GM12864 (cell line): Measurements from ENCODE around the gene NOTCH1.

Experiments used
- DNase-seq: peaks from one replicate; pipeline ENCODE4 v3.0.0-alpha.2; 2011; ENCODE audit warnings: low read depth
- H3K4me3 ChIP-seq: 2 replicates; pipeline ENCODE4 v1.5.1; 2011; ENCODE audit warnings: mild to moderate bottlenecking, low read depth, low read length, control low read depth
- TF ChIP-seq, protein P1 (sequence below): IDR thresholded peaks from 2 replicates; pipeline ENCODE4 v1.5.1; 2011; ENCODE audit warnings: low read depth, mild to moderate bottlenecking, moderate library complexity, low read length, control low read depth, inconsistent platforms; ENCODE audit errors: missing control alignments

The NOTCH1 gene

DNA sequence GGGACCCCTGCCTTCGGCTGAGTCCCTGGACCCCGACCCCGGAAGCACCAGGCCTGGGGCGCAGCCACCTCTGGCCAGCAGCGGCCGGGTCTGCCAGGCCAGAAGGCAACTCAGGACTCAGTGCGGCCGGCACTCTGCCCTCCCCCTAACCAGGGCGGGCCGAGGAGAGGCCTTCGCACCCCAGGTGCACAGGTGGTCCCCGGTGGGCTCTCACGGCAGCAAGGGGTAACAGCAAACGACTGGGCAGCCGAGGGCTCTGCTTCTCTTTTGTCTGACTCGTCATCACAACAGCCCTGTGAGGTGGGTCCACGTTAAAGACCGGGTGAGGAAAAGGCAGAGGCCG is 20.7 kb upstream of the NOTCH1 start:
- TF ChIP-seq, protein P1, sequence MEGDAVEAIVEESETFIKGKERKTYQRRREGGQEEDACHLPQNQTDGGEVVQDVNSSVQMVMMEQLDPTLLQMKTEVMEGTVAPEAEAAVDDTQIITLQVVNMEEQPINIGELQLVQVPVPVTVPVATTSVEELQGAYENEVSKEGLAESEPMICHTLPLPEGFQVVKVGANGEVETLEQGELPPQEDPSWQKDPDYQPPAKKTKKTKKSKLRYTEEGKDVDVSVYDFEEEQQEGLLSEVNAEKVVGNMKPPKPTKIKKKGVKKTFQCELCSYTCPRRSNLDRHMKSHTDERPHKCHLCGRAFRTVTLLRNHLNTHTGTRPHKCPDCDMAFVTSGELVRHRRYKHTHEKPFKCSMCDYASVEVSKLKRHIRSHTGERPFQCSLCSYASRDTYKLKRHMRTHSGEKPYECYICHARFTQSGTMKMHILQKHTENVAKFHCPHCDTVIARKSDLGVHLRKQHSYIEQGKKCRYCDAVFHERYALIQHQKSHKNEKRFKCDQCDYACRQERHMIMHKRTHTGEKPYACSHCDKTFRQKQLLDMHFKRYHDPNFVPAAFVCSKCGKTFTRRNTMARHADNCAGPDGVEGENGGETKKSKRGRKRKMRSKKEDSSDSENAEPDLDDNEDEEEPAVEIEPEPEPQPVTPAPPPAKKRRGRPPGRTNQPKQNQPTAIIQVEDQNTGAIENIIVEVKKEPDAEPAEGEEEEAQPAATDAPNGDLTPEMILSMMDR, result no peak
- no peak for DNase-seq

DNA sequence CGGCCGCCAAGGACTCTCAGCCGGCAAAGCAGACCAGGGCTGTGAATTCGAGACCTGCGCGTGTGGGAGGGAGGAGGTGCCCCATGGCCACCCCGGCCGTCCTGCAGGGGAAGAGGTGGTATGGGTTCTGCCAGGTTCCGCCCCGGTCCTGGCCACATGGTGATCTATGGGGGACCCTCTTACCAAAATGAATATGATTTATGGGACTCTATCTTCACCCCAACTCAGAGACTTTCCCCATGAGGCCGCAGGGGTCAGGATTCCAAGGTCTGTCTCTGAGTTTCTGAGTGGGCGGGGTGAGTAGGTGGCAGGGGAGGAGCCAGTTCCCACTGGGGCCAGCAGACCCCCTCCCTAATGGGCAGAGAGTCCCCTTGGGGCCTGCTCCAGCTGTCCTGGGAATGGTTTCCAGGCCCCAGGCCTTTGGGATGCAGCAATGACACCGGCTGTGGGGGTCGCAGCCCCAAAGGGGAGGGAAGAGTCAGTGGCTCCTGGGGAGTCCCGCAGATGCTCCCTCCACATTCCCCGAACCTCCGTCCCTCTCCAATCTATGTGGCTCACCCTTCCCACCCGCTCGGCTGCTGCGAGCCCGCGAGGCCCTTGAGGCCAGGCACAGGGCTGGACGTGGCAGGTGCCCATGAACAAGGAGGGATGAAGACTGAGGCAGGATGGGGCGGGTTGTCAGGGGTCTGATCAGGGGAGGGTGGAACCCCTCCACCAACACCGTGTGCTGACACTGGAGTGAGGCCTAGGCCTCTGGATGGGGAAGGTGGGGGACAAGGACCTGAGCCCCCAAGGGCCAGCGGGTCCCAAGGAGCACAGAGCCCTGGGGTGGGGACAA is 20.1 kb upstream of the NOTCH1 start:
- no peak for DNase-seq
- TF ChIP-seq, protein P1, result no peak
- no peak overlapping the region for H3K4me3 ChIP-seq

More for the DNA sequence above, 20.7 kb upstream of the NOTCH1 start:
- no peak overlapping the region for H3K4me3 ChIP-seq

- H3K4me3 ChIP-seq, result no peak overlapping the region
- TF ChIP-seq, protein P1, result no peak
Observed at GRCh38 chr9:136565086-136565714, 19.4 kb upstream of the NOTCH1 start.

GRCh38 chr9:136564379-136564988 is 18.6 kb upstream of the NOTCH1 start:
- TF ChIP-seq, protein P1, result peak; percentile 37
- DNase-seq, result peak; percentile 59
- no peak overlapping the region for H3K4me3 ChIP-seq

More at GRCh38 chr9:136565086-136565714, 19.4 kb upstream of the NOTCH1 start:
- DNase-seq, result no peak

GRCh38 chr9:136563646-136564325 is 17.9 kb upstream of the NOTCH1 start:
- DNase-seq, result no peak
- TF ChIP-seq, protein P1, result no peak
- H3K4me3 ChIP-seq, result no peak overlapping the region

DNA sequence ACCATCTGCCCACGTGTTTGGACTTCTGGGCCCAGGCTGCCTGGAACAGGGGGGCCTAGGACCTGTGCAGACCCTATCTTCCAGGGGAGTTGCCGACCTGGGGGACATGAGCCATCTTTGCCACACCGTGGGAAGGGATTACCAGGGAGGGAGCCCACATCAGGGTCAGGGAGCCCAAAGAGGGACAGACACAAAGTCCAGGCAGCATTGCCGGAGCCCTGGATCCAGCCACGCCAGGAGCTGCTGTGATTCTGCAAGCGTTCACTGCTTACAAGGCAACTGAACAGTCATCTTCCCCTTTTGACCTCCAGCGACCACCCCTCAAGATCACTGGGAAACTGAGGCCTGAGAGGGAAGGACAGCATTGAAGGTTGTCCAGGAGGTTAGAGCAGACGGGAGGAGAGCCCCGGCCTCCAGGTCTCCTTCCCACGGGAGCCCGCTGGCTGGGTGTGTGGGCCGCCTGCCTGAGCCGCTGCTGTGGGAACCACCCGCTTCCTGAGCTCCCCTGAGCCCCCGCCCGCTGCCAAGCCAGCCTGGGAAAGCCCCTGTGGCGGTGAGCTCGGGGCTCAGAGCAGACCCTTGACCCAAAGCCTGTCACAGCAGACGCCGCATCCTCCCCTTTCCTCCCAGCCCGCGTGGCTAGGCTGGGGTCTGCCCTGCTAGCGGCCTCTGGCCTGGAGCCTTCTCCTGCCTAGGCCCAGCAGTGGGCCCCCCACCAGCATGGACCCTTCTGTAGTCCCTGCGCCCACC is 17.1 kb upstream of the NOTCH1 start:
- no peak overlapping the region for H3K4me3 ChIP-seq
- DNase-seq, result no peak
- TF ChIP-seq, protein P1, result no peak
